ENCODE measurements around the gene NLRP5. TPM values are rescaled to one million over a fixed set of nuclear protein-coding genes. Genes with fewer than 3 reads are reported as not detected.
"Not testable (repeated sequence)": the region's sequence is repeated elsewhere in the genome, so short reads cannot be mapped to it uniquely, and the experiment has no call there.

The NLRP5 gene
- total RNA-seq, 1 donor from 2014 or later, result not detected

DNA sequence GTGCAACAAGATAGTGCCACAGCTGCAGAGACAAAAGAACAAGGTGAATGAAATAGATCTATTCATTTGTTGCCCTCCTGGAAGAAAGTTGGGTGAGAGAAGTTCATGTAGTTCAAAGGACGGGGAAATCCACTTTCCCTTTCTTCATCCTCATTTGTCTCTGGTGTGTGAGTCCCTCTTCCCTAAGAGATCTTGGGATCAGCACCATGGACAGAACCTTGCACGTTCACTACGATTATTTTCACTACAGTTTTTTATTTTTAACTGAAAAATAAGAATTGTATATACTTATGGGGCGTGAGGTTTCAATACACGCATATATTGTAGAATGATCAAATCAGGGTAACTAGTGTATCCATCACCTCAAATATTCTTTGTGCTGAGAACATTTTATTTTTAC is 29.2 kb downstream of the NLRP5 start:
- Histone ChIP-seq H3K4me2 (ENCODE audit: low read length) (no peak overlapping the region), H3K9ac (ENCODE audit: low read length) (no peak overlapping the region), H3K27ac (ENCODE audit: low read depth, low read length) (no peak overlapping the region), H3K27me3 (ENCODE audit: insufficient read depth, low read length) (no peaks in the 10 kb centered on the region), H3K4me3 (ENCODE audit: insufficient read depth, low read depth, low read length) (no peak overlapping the region), H2AFZ (ENCODE audit: low read depth, low read length) (no peak overlapping the region), H3K4me1 (ENCODE audit: insufficient read depth, low read length) (no peaks in the 10 kb centered on the region), H3K79me2 (ENCODE audit: insufficient read depth, low read length) (no peaks in the 10 kb centered on the region), H3K9me3 (ENCODE audit: insufficient read depth, low read depth, low read length) (no peaks in the 10 kb centered on the region), H3K36me3 (ENCODE audit: insufficient read depth, low read length) (no peaks in the 10 kb centered on the region), H4K20me1 (ENCODE audit: insufficient read depth, low read length) (no peaks in the 10 kb centered on the region)
- FAIRE-seq, result no peak
- no peaks in the 10 kb centered on the region for H3K27me3 Mint-ChIP-seq (ENCODE audit: low read depth, unreplicated experiment)
- no peak overlapping the region for H3K27ac Mint-ChIP-seq (ENCODE audit: unreplicated experiment)
- H3K4me3 Mint-ChIP-seq (ENCODE audit: unreplicated experiment), result no peak overlapping the region
- TF ChIP-seq CTCF (IDR thresholded peaks at IDR 0.05; ENCODE audit: insufficient read depth, low read depth, low read length), result no peak
- TF ChIP-seq EZH2 (IDR thresholded peaks at IDR 0.05; ENCODE audit: insufficient read depth, low read length), result no peak
- no peak for DNase-seq (ENCODE audit: low read depth)
- H3K9me3 Mint-ChIP-seq (ENCODE audit: unreplicated experiment), result peaks cover 3% of the 10 kb centered on the region
- H3K36me3 Mint-ChIP-seq (ENCODE audit: low read depth, unreplicated experiment), result no peaks in the 10 kb centered on the region
- H3K4me1 Mint-ChIP-seq (ENCODE audit: low read depth, unreplicated experiment), result no peaks in the 10 kb centered on the region

DNA sequence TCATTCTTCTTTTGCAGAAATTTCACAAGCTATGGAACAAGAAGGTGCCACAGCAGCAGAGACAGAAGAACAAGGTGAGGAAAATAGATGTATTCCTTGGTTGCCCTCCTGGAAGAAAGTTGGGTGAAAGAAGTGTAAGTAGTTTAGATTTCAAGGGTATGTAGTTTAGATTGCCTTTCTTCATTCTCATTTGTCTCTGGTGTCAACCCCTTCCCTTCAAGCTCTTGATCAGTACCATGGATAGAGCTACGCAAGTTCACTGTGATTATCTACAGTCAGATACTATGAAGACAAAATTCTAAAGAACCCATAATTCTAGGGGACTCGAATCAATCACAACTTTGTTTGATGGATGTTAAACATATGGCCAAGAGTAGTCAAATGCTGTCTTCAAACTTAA is 32.8 kb downstream of the NLRP5 start:
- not testable (repeated sequence) for H3K9me3 ChIP-seq (ENCODE audit: insufficient read depth, low read depth, low read length); H3K9ac ChIP-seq (ENCODE audit: low read length); H3K27ac ChIP-seq (ENCODE audit: low read depth, low read length); H3K27ac Mint-ChIP-seq (ENCODE audit: unreplicated experiment); H3K36me3 ChIP-seq (ENCODE audit: insufficient read depth, low read length); H3K27me3 Mint-ChIP-seq (ENCODE audit: low read depth, unreplicated experiment); H3K4me1 ChIP-seq (ENCODE audit: insufficient read depth, low read length); H3K4me3 Mint-ChIP-seq (ENCODE audit: unreplicated experiment); H3K4me1 Mint-ChIP-seq (ENCODE audit: low read depth, unreplicated experiment); H3K36me3 Mint-ChIP-seq (ENCODE audit: low read depth, unreplicated experiment); H4K20me1 ChIP-seq (ENCODE audit: insufficient read depth, low read length); H3K79me2 ChIP-seq (ENCODE audit: insufficient read depth, low read length); H2AFZ ChIP-seq (ENCODE audit: low read depth, low read length); DNase-seq (ENCODE audit: low read depth); H3K4me3 ChIP-seq (ENCODE audit: insufficient read depth, low read depth, low read length); H3K4me2 ChIP-seq (ENCODE audit: low read length); FAIRE-seq; H3K9me3 Mint-ChIP-seq (ENCODE audit: unreplicated experiment); H3K27me3 ChIP-seq (ENCODE audit: insufficient read depth, low read length)

GRCh38 chr19:56020355-56020975 is 33.9 kb downstream of the NLRP5 start:
- not testable (repeated sequence) for H3K9me3 ChIP-seq (ENCODE audit: insufficient read depth, low read depth, low read length); H3K27me3 ChIP-seq (ENCODE audit: insufficient read depth, low read length); H3K4me1 Mint-ChIP-seq (ENCODE audit: low read depth, unreplicated experiment); H3K9me3 Mint-ChIP-seq (ENCODE audit: unreplicated experiment); H4K20me1 ChIP-seq (ENCODE audit: insufficient read depth, low read length); H3K36me3 ChIP-seq (ENCODE audit: insufficient read depth, low read length); H3K27ac ChIP-seq (ENCODE audit: low read depth, low read length); DNase-seq (ENCODE audit: low read depth); H3K27ac Mint-ChIP-seq (ENCODE audit: unreplicated experiment); H3K9ac ChIP-seq (ENCODE audit: low read length); H3K4me3 Mint-ChIP-seq (ENCODE audit: unreplicated experiment); H3K4me3 ChIP-seq (ENCODE audit: insufficient read depth, low read depth, low read length); H2AFZ ChIP-seq (ENCODE audit: low read depth, low read length); H3K4me1 ChIP-seq (ENCODE audit: insufficient read depth, low read length); H3K4me2 ChIP-seq (ENCODE audit: low read length); H3K36me3 Mint-ChIP-seq (ENCODE audit: low read depth, unreplicated experiment); H3K27me3 Mint-ChIP-seq (ENCODE audit: low read depth, unreplicated experiment); H3K79me2 ChIP-seq (ENCODE audit: insufficient read depth, low read length)
- FAIRE-seq, result peak; percentile 32
